ENCODE data around the gene STUM. TPM values are rescaled to one million over a fixed set of nuclear protein-coding genes. Genes with fewer than 3 reads are reported as not detected.

The STUM gene
- polyA plus RNA-seq, 2 of the 4 experiments (the other 2 are of a cell fraction) = not detected

GRCh38 chr1:226619031-226619430 lies 70.5 kb downstream of the STUM start (continued):
- no peak for TF ChIP-seq CTCF (IDR thresholded peaks at IDR 0.05)
- TF ChIP-seq CEBPB (IDR thresholded peaks at IDR 0.05) = no peak

GRCh38 chr1:226622012-226622411 lies 73.4 kb downstream of the STUM start:
- H3K4me3 ChIP-seq = no peak overlapping the region
- POLR2A ChIA-PET = no interaction called here
- CTCF ChIA-PET = no interaction called here
- no peak overlapping the region for H3K27ac ChIP-seq
- DNase-seq (ENCODE audit: low read depth in 1 of 2, low spot score in 1 of 2) (no peak), FAIRE-seq (no peak), ATAC-seq (no peak)
- no peak for TF ChIP-seq SREBF2 (IDR thresholded peaks at IDR 0.05)
- TF ChIP-seq RNF2 (IDR thresholded peaks at IDR 0.05; ENCODE audit: borderline replicate concordance, low read depth) = no peak
- TF ChIP-seq CBX8 (IDR thresholded peaks at IDR 0.05) = no peak
- TF ChIP-seq HEYL (CRISPR knock-in tag; IDR thresholded peaks at IDR 0.05) = no peak
- no peak for TF ChIP-seq KDM1A (IDR thresholded peaks at IDR 0.05; ENCODE audit: low read depth)
- no peak for TF ChIP-seq KDM5A (IDR thresholded peaks at IDR 0.05)
- TF ChIP-seq FOSB (CRISPR knock-in tag; IDR thresholded peaks at IDR 0.05) = no peak
- no peak for TF ChIP-seq RAD21 (conservative IDR thresholded peaks at IDR 0.05 in 1 of 2, IDR thresholded peaks at IDR 0.05 in 1 of 2)
- no peak for TF ChIP-seq ATOH8 (CRISPR knock-in tag; IDR thresholded peaks at IDR 0.05; ENCODE audit: low read depth)
- H3K4me2 ChIP-seq = no peak overlapping the region
- H3K4me1 ChIP-seq = no peaks in the 10 kb centered on the region
- peaks cover 8% of the 10 kb centered on the region; the same call in 2 of the 3 replicates for H3K9me3 ChIP-seq

GRCh38 chr1:226624526-226624925 lies 76.0 kb downstream of the STUM start:
- Histone ChIP-seq H3K27ac (no peak overlapping the region), H3K4me3 (no peak overlapping the region), H3K4me2 (no peak overlapping the region), H3K9me3 (peaks cover 8% of the 10 kb centered on the region; the same call in 2 of the 3 replicates), H3K4me1 (no peaks in the 10 kb centered on the region)
- WGBS (ENCODE audit: missing lambda C conversion rate) = 41% methylated on average over 5 of the region's 5 CpGs
- ChIA-PET CTCF (interaction anchor here (0.7 to 1.4 kb wide), 6 partner anchors 9 to 216 kb away, joined by 3 to 4 read pairs (median 4); no protein-coding TSS in a partner anchor), POLR2A (no interaction called here)
- no peak for TF ChIP-seq PBX3 (IDR thresholded peaks at IDR 0.05)
- TF ChIP-seq HES2 (IDR thresholded peaks at IDR 0.05) = no peak
- no peak for TF ChIP-seq HMGXB4 (CRISPR knock-in tag; IDR thresholded peaks at IDR 0.05; ENCODE audit: borderline replicate concordance)
- no peak for TF ChIP-seq REST (IDR thresholded peaks at IDR 0.05)
- TF ChIP-seq CHD4 (IDR thresholded peaks at IDR 0.05; ENCODE audit: borderline replicate concordance) = no peak
- TF ChIP-seq BHLHE40 (IDR thresholded peaks at IDR 0.05; ENCODE audit: low read depth, low read length) = no peak
- no peak for TF ChIP-seq PHF8 (IDR thresholded peaks at IDR 0.05; ENCODE audit: borderline replicate concordance, low read depth)
- TF ChIP-seq RARB (CRISPR knock-in tag; IDR thresholded peaks at IDR 0.05) = no peak
- TF ChIP-seq FOSL2 (IDR thresholded peaks at IDR 0.05) = no peak
- TF ChIP-seq FOSL2 (CRISPR knock-in tag; IDR thresholded peaks at IDR 0.05) = no peak
- TF ChIP-seq POLR2AphosphoS2 (conservative IDR thresholded peaks at IDR 0.05; ENCODE audit: low read length) = no peak
- no peak for TF ChIP-seq ZC3H11A (IDR thresholded peaks at IDR 0.05)
- no peak for TF ChIP-seq POLR2A (IDR thresholded peaks at IDR 0.05; ENCODE audit: low read length)
- TF ChIP-seq CEBPB (IDR thresholded peaks at IDR 0.05) = no peak
- no peak for TF ChIP-seq MAFK (IDR thresholded peaks at IDR 0.05; ENCODE audit: partially characterized antibody)
- no peak for TF ChIP-seq HOXA7 (CRISPR knock-in tag; IDR thresholded peaks at IDR 0.05)
- TF ChIP-seq FOSB (CRISPR knock-in tag; IDR thresholded peaks at IDR 0.05) = no peak
- no peak for TF ChIP-seq USF2 (IDR thresholded peaks at IDR 0.05)
- DNase-seq (ENCODE audit: low read depth in 1 of 2, low spot score in 1 of 2) = no peak
- ATAC-seq = no peak
- FAIRE-seq = no peak

Data from A549 (cell line).